HCT116 (cell line): ENCODE data around the gene MRPS18A. TPM values are rescaled to one million over a fixed set of nuclear protein-coding genes. Genes with fewer than 3 reads are reported as not detected.

ENCODE experiments used
- ATAC-seq: fragments of 200-7000 bp; cut with Tn5 transposase; 2 replicates; pipeline ENCODE4 v1.9.1; 2020; ENCODE audit warnings: mild to moderate bottlenecking, moderate library complexity
- BruUV-seq: library from RNA; stranded (reverse); fragments of 400-500 nt; replicated peaks from 2 replicates; lab custom pipeline; 2021; lab: Mats Ljungman, UMichigan
- CTCF ChIA-PET: fragments of 300-600 bp; sonication (Branson Sonifier 250); formaldehyde crosslinking; loops from one replicate; lab custom pipeline; 2021; ENCODE audit warnings: antibody characterized with exemption; lab: Charles Lee
- POLR2A ChIA-PET: fragments of 300-600, 350-600 bp; sonication (Branson Sonifier 250); formaldehyde crosslinking; loops from one replicate; lab custom pipeline; 2021; ENCODE audit warnings: antibody characterized with exemption; lab: Charles Lee
- RAD21 ChIA-PET, 2 experiments: fragments of 300-600 bp; sonication (Branson Sonifier 250); formaldehyde crosslinking; loops; one replicate each; lab custom pipeline; 2023; ENCODE audit warnings: low total read pairs in 2 of 2; ENCODE audit not compliant: uncharacterized antibody in 2 of 2, unreplicated experiment in 2 of 2, low non-redundant PET in 1 of 2; lab: Charles Lee
- DNase-seq: peaks from one replicate; pipeline ENCODE4 v3.0.0-alpha.2; 2010; ENCODE audit warnings: low read depth, low spot score
- H2AFZ ChIP-seq: fragments of 200-600 bp; shearing (Covaris generic), sonication (generic); 2 replicates; pipeline ENCODE4 v1.6.1; 2017; ENCODE audit warnings: low read depth, mixed run types, mixed read lengths, antibody characterized with exemption, low read length; ENCODE audit not compliant: poor library complexity, severe bottlenecking
- H3K27ac ChIP-seq: 2 replicates; pipeline ENCODE4 v1.5.1; 2012; ENCODE audit warnings: low read depth, low read length
- H3K27me3 ChIP-seq: fragments of 200-600 bp; sonication (generic); 2 replicates; pipeline ENCODE4 v1.6.1; 2016; ENCODE audit warnings: mixed run types, low read length, mixed read lengths; ENCODE audit not compliant: insufficient read depth
- H3K36me3 ChIP-seq, 2 experiments: fragments of 200-500 bp in 1 of 2; fragments of 200-600 bp in 1 of 2; sonication (Bioruptor generic) in 1 of 2; sonication (generic) in 1 of 2; 2 replicates each; pipeline versions ENCODE4 v1.5.1 to v1.6.1; 2014 to 2016; ENCODE audit warnings: low read length in 2 of 2, inconsistent platforms in 1 of 2, mixed read lengths in 1 of 2, mixed run types in 1 of 2; ENCODE audit not compliant: insufficient read depth in 2 of 2, control insufficient read depth in 1 of 2
- H3K4me1 ChIP-seq, 2 experiments: fragments of 200-600 bp in 1 of 2; sonication (generic) in 1 of 2; 2 replicates each; pipeline versions ENCODE4 v1.5.1 to v1.6.1; 2012 to 2017; ENCODE audit warnings: low read length in 2 of 2, inconsistent platforms in 1 of 2, mild to moderate bottlenecking in 1 of 2, mixed read lengths in 1 of 2, mixed run types in 1 of 2, moderate library complexity in 1 of 2; ENCODE audit not compliant: insufficient read depth in 2 of 2, control insufficient read depth in 1 of 2
- H3K4me2 ChIP-seq: fragments of 200-600 bp; sonication (generic); 2 replicates; pipeline ENCODE4 v1.6.1; 2017; ENCODE audit warnings: mixed run types, low read length, mixed read lengths
- H3K4me3 ChIP-seq, 2 experiments: fragments of 200-600 bp in 1 of 2; sonication (generic) in 1 of 2; replicated peaks in 1 of 2; 2 replicates each; pipeline ENCODE4 v1.5.1; 2011 to 2016; ENCODE audit warnings: low read length in 2 of 2, control low read depth in 1 of 2, low read depth in 1 of 2, mild to moderate bottlenecking in 1 of 2, mixed read lengths in 1 of 2, mixed run types in 1 of 2
- H3K79me2 ChIP-seq: fragments of 200-600 bp; sonication (generic); 2 replicates; pipeline ENCODE4 v1.6.1; 2017; ENCODE audit warnings: mild to moderate bottlenecking, mixed run types, low read length, moderate library complexity, mixed read lengths; ENCODE audit not compliant: insufficient read depth
- H3K9ac ChIP-seq: fragments of 200-600 bp; sonication (generic); 2 replicates; pipeline ENCODE4 v1.6.1; 2016; ENCODE audit warnings: low read length, mixed read lengths
- H3K9me2 ChIP-seq: fragments of 200-600 bp; sonication (generic), shearing (Covaris generic); 2 replicates; pipeline ENCODE4 v1.6.1; 2017; ENCODE audit warnings: mixed run types, mild to moderate bottlenecking, moderate library complexity; ENCODE audit not compliant: insufficient read depth
- H3K9me3 ChIP-seq, 2 experiments: fragments of 200-500 bp in 1 of 2; fragments of 200-600 bp in 1 of 2; sonication (Bioruptor generic) in 1 of 2; sonication (generic) in 1 of 2; 2 replicates each; pipeline ENCODE4 v1.6.1; 2014 to 2017; ENCODE audit warnings: low read length in 2 of 2, mixed read lengths in 2 of 2, inconsistent platforms in 1 of 2, low read depth in 1 of 2, mild to moderate bottlenecking in 1 of 2, mixed run types in 1 of 2, moderate library complexity in 1 of 2; ENCODE audit not compliant: control insufficient read depth in 1 of 2, insufficient read depth in 1 of 2
- H4K20me1 ChIP-seq: fragments of 200-600 bp; sonication (generic), shearing (Covaris generic); 2 replicates; pipeline ENCODE4 v1.6.1; 2017; ENCODE audit warnings: mixed run types, mild to moderate bottlenecking, moderate library complexity; ENCODE audit not compliant: insufficient read depth
- CBX3 ChIP-seq: IDR thresholded peaks from 2 replicates; pipeline ENCODE4 v1.6.1; 2012; ENCODE audit warnings: low read depth
- POLR2A ChIP-seq: IDR thresholded peaks from 2 replicates; pipeline ENCODE4 v1.7.0; 2011; ENCODE audit warnings: borderline replicate concordance; ENCODE audit not compliant: insufficient read depth, insufficient read length; ENCODE audit errors: extremely low read depth
- POLR2AphosphoS5 ChIP-seq: IDR thresholded peaks from 2 replicates; pipeline ENCODE4 v1.6.1; 2011; ENCODE audit warnings: mild to moderate bottlenecking, low read depth, low read length, moderate library complexity
- intact Hi-C: fragments of 100-400 bp; cut with micrococcal nuclease; formaldehyde crosslinking; loops from 2 replicates; pipeline ENCODE4 v1.10.0; 2022
- total RNA-seq: library from RNA; stranded (reverse); gene quantifications from one replicate; pipeline ENCODE4 v1.2.1, GENCODE V29; 2021; ENCODE audit not compliant: unreplicated experiment
- TF ChIP-seq, protein P1 (sequence below): IDR thresholded peaks from 2 replicates; pipeline ENCODE4 v1.6.1; 2011; ENCODE audit warnings: mild to moderate bottlenecking, low read length, moderate library complexity; ENCODE audit not compliant: insufficient replicate concordance; ENCODE audit errors: extremely low read depth
- TF ChIP-seq, protein P2 (sequence below): IDR thresholded peaks from 2 replicates; pipeline ENCODE4 v1.6.1; 2012

Gene MRPS18A
- total RNA-seq, 1 experiment from 2014 or later: 63.0 TPM

DNA sequence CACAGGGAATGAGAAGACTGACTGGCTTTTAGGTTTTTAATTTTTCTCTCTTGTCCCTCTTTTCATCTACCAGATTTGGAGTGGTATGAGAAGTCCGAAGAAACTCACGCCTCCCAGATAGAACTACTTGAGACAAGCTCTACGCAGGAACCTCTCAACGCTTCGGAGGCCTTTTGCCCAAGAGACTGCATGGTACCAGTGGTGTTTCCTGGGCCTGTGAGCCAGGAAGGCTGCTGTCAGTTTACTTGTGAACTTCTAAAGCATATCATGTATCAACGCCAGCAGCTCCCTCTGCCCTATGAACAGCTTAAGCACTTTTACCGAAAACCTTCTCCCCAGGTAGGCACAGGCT lies 51.3 kb downstream of the MRPS18A start:
- RAD21 ChIA-PET: no interaction called here
- H3K9me2 ChIP-seq: no peaks in the 10 kb centered on the region
- peaks cover 49% of the 10 kb centered on the region for H3K79me2 ChIP-seq
- intact Hi-C loops: no loop called here
- H3K9ac ChIP-seq: peak overlapping the region; percentile 84
- CTCF ChIA-PET: interaction anchor here (1.6 kb wide), 1 partner anchor 31 kb away, joined by 3 read pairs; no protein-coding TSS in a partner anchor
- peak overlapping the region; percentile 87 for H3K4me3 ChIP-seq
- TF ChIP-seq, protein P1, sequence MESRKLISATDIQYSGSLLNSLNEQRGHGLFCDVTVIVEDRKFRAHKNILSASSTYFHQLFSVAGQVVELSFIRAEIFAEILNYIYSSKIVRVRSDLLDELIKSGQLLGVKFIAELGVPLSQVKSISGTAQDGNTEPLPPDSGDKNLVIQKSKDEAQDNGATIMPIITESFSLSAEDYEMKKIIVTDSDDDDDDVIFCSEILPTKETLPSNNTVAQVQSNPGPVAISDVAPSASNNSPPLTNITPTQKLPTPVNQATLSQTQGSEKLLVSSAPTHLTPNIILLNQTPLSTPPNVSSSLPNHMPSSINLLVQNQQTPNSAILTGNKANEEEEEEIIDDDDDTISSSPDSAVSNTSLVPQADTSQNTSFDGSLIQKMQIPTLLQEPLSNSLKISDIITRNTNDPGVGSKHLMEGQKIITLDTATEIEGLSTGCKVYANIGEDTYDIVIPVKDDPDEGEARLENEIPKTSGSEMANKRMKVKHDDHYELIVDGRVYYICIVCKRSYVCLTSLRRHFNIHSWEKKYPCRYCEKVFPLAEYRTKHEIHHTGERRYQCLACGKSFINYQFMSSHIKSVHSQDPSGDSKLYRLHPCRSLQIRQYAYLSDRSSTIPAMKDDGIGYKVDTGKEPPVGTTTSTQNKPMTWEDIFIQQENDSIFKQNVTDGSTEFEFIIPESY: no peak
- TF ChIP-seq CBX3: no peak
- no peak for TF ChIP-seq POLR2AphosphoS5
- TF ChIP-seq POLR2A: no peak
- TF ChIP-seq, protein P2, sequence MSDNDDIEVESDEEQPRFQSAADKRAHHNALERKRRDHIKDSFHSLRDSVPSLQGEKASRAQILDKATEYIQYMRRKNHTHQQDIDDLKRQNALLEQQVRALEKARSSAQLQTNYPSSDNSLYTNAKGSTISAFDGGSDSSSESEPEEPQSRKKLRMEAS: no peak
- H3K27me3 ChIP-seq: no peaks in the 10 kb centered on the region
- H3K4me2 ChIP-seq: peak overlapping the region; percentile 91
- peak; percentile 8; the same call in 1 of the 2 replicates for ATAC-seq
- H2AFZ ChIP-seq: no peak overlapping the region
- no peaks in the 10 kb centered on the region for H3K9me3 ChIP-seq
- TSS peak; percentile 68 for BruUV-seq
- DNase-seq: no peak
- POLR2A ChIA-PET: interaction anchor here (0.6 to 1.9 kb wide), 2 partner anchors 9 to 134 kb away, joined by 3 to 7 read pairs; partner anchors contain the start of gene VEGFA
- peak overlapping the region; percentile 84 for H3K27ac ChIP-seq
- H3K36me3 ChIP-seq: peaks cover 17 to 26% of the 10 kb centered on the region in 2 experiments; a peak in 3 of 4 replicates
- H4K20me1 ChIP-seq: no peaks in the 10 kb centered on the region
- H3K4me1 ChIP-seq: peaks cover 7 to 19% of the 10 kb centered on the region in 2 experiments; a peak in 3 of 4 replicates
